ENCODE data around the gene DOCK2.

- TF ChIP-seq CTCF (conservative IDR thresholded peaks at IDR 0.05): no peak
- no peak for TF ChIP-seq ZFX (IDR thresholded peaks at IDR 0.05)
These were observed 201.6 kb downstream of the DOCK2 start for GRCh38 chr5:169838688-169839087.
